B cell (primary cell): ENCODE measurements around the gene NGDN. TPM values are rescaled to one million over a fixed set of nuclear protein-coding genes. Genes with fewer than 3 reads are reported as not detected.
"Not testable (repeated sequence)": the region's sequence is repeated elsewhere in the genome, so short reads cannot be mapped to it uniquely, and the experiment has no call there.

ENCODE experiments used
- ATAC-seq: fragments of 200-7000 bp; cut with Tn5 transposase; one replicate; pipeline ENCODE4 v1.10.0; 2021; ENCODE audit warnings: low read depth, mild to moderate bottlenecking, moderate number of reproducible peaks, moderate library complexity
- CTCF ChIA-PET: fragments of 350-600 bp; sonication (Branson Sonifier 250); formaldehyde crosslinking; loops from one replicate; lab custom pipeline; 2021; ENCODE audit warnings: antibody characterized with exemption, inconsistent platforms; lab: Charles Lee
- POLR2A ChIA-PET: fragments of 350-600 bp; sonication (Branson Sonifier 250); formaldehyde crosslinking; loops from one replicate; lab custom pipeline; 2021; ENCODE audit warnings: antibody characterized with exemption; lab: Charles Lee
- DNase-seq: peaks from one replicate; pipeline ENCODE4 v3.0.0; 2013
- H2AFZ ChIP-seq: 2 replicates; pipeline ENCODE4 v1.6.1; 2012; ENCODE audit warnings: mild to moderate bottlenecking, low read depth, low read length; ENCODE audit not compliant: insufficient read depth, poor library complexity, severe bottlenecking
- H3K27ac ChIP-seq, 2 donors: 1 replicate in 1 of 2; 2 replicates in 1 of 2; pipeline ENCODE4 v1.5.1; 2012 to 2013; ENCODE audit warnings: low read length in 2 of 2, mild to moderate bottlenecking in 2 of 2, moderate library complexity in 1 of 2
- H3K27me3 ChIP-seq, 4 experiments: fragments of 200-600 bp in 1 of 4; sonication (generic) in 1 of 4; replicated peaks in 1 of 4; 1 replicate in 2 of 4; 2 replicates in 2 of 4; pipeline versions ENCODE4 v1.6.1 to v1.7.0; 2013 to 2016; ENCODE audit warnings: low read length in 3 of 4, mild to moderate bottlenecking in 2 of 4, mixed read lengths in 1 of 4, moderate library complexity in 1 of 4; ENCODE audit not compliant: insufficient read depth in 4 of 4, control insufficient read depth in 3 of 4; ENCODE audit errors: control extremely low read depth in 1 of 4
- H3K36me3 ChIP-seq, 2 experiments: replicated peaks in 1 of 2; 1 replicate in 1 of 2; 2 replicates in 1 of 2; pipeline versions ENCODE4 v1.6.1 to v1.7.1; 2013; ENCODE audit warnings: low read length in 1 of 2; ENCODE audit not compliant: insufficient read depth in 2 of 2, control insufficient read depth in 1 of 2; ENCODE audit errors: control extremely low read depth in 1 of 2, extremely low read depth in 1 of 2
- H3K4me1 ChIP-seq, 2 donors: fragments of 200-600 bp in 1 of 2; sonication (generic) in 1 of 2; 1 replicate in 1 of 2; 2 replicates in 1 of 2; pipeline versions ENCODE4 v1.5.1 to v1.6.1; 2013 to 2017; ENCODE audit warnings: low read length in 2 of 2; ENCODE audit not compliant: control insufficient read depth in 2 of 2, insufficient read depth in 2 of 2
- H3K4me2 ChIP-seq: replicated peaks from 2 replicates; pipeline ENCODE3; 2012; ENCODE audit warnings: mild to moderate bottlenecking, low read depth, low read length; ENCODE audit not compliant: poor library complexity, severe bottlenecking
- H3K4me3 ChIP-seq, 5 experiments: fragments of 200-600 bp in 1 of 5; sonication (generic) in 1 of 5; 1 replicate in 3 of 5; 2 replicates in 2 of 5; pipeline versions ENCODE4 v1.5.1 to v1.7.0; 2011 to 2016; ENCODE audit warnings: low read length in 4 of 5, mild to moderate bottlenecking in 4 of 5, low read depth in 2 of 5, control low read depth in 1 of 5, moderate library complexity in 1 of 5; ENCODE audit not compliant: insufficient read depth in 1 of 5; ENCODE audit errors: control extremely low read depth in 1 of 5, extremely low read depth in 1 of 5
- H3K79me2 ChIP-seq: fragments of 200-600 bp; sonication (generic); one replicate; pipeline ENCODE4 v1.6.0; 2016; ENCODE audit warnings: low read length; ENCODE audit not compliant: control insufficient read depth, insufficient read depth
- H3K9ac ChIP-seq: fragments of 200-600 bp; sonication (generic); 2 replicates; pipeline ENCODE4 v1.6.1; 2017; ENCODE audit warnings: mild to moderate bottlenecking, low read length, moderate library complexity
- H3K9me3 ChIP-seq, 3 donors: one replicate each; pipeline versions ENCODE4 v1.6.1 to v1.7.1; 2013; ENCODE audit warnings: low read length in 2 of 3; ENCODE audit not compliant: control insufficient read depth in 2 of 3, insufficient read depth in 1 of 3; ENCODE audit errors: control extremely low read depth in 1 of 3
- H4K20me1 ChIP-seq: 2 replicates; pipeline ENCODE4 v1.6.0; 2012; ENCODE audit warnings: mild to moderate bottlenecking, low read length; ENCODE audit not compliant: insufficient read depth, control insufficient read depth, poor library complexity, severe bottlenecking
- H3K27ac Mint-ChIP-seq: one replicate; pipeline ENCODE4 v1.8.0; 2021; ENCODE audit warnings: mixed read lengths
- H3K27me3 Mint-ChIP-seq: one replicate; pipeline ENCODE4 v1.8.0; 2021; ENCODE audit warnings: mixed read lengths
- H3K4me1 Mint-ChIP-seq: one replicate; pipeline ENCODE4 v1.8.0; 2021; ENCODE audit warnings: mixed read lengths
- H3K4me3 Mint-ChIP-seq: one replicate; pipeline ENCODE4 v1.8.0; 2021; ENCODE audit warnings: mixed read lengths
- H3K9me3 Mint-ChIP-seq: one replicate; pipeline ENCODE4 v1.8.0; 2022; ENCODE audit warnings: mixed read lengths; ENCODE audit not compliant: insufficient read depth
- EZH2 ChIP-seq: IDR thresholded peaks from 2 replicates; pipeline ENCODE4 v1.6.1; 2012; ENCODE audit warnings: borderline replicate concordance, low read depth, mild to moderate bottlenecking, moderate library complexity, low read length; ENCODE audit not compliant: insufficient read depth, poor library complexity, severe bottlenecking
- WGBS: methylation state at CpG from one replicate; pipeline ENCODE4 v1.1.5; 2013; ENCODE audit warnings: missing lambda C conversion rate; ENCODE audit not compliant: insufficient coverage; 5-methylcytosine and 5-hydroxymethylcytosine counted together
- intact Hi-C: fragments of 100-400 bp; cut with micrococcal nuclease; formaldehyde crosslinking; loops from one replicate; pipeline ENCODE4 v1.10.0; 2022
- polyA plus RNA-seq: library from polyadenylated mRNA; depleted of rRNA; stranded (reverse); fragments of >200 nt; gene quantifications from 2 replicates; pipeline ENCODE4 v1.2.3, GENCODE V29; 2012
- total RNA-seq, 2 donors: library from RNA; stranded (reverse); fragments of 120-200 nt in 1 of 2; gene quantifications; 1 replicate in 1 of 2; 2 replicates in 1 of 2; pipeline versions ENCODE4 v1.2.3 to v1.2.4, GENCODE V29; 2013 to 2022
- TF ChIP-seq, protein P1 (sequence below): fragments of 200-600 bp; IDR thresholded peaks from one replicate; pipeline ENCODE4 v1.8.0; 2022; ENCODE audit warnings: antibody characterized with exemption, mild to moderate bottlenecking

NGDN gene
- total and polyA plus RNA-seq, 2 donors (not counting 1 experiment from before 2014, with no cell fraction given): 66.7 to 81.8 TPM

DNA sequence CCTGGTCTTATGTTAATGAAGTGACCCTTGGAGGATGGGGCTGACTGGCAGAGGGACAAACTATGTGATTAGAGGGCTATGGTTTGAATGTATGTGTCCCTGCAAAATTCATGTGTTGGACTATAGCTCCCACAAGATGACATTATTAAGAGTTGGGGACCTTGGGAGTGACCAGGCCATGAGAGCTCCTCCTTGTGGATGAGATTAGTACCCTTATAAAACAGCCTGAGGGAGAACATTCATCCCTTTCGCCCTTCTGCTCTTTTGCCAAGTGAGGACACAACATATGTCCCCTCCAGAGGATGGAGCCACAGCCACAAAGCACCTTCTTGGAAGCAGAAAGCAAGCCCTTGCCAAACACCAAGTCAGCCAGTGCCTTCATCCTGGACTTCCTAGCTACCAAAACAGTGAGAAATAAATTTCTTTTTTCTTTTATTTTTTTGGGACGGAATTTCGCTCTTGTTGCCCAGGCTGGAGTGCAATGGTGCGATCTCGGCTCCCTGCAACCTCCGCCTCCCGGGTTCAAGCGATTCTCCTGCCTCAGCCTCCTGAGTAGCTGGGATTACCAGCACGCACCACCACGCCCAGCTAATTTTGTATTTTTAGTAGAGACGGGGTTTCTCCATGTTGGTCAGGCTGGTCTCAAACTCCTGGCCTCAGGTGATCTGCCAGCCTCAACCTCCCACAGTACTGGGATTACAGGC, 12.5 kb upstream of the NGDN start:
- ATAC-seq, H3K27ac ChIP-seq, H3K36me3 ChIP-seq, POLR2A ChIA-PET, H3K4me1 ChIP-seq, H3K9ac ChIP-seq, H3K9me3 Mint-ChIP-seq, H4K20me1 ChIP-seq, H3K4me1 Mint-ChIP-seq, H3K9me3 ChIP-seq, H3K79me2 ChIP-seq, H3K27ac Mint-ChIP-seq, H3K4me3 Mint-ChIP-seq, intact Hi-C loops, H3K4me3 ChIP-seq, DNase-seq, H3K4me2 ChIP-seq, H2AFZ ChIP-seq: not testable (repeated sequence)
- H3K27me3 Mint-ChIP-seq: peaks cover 56% of the 10 kb centered on the region
- 98% methylated on average over 9 of the region's 11 CpGs for WGBS
- H3K27me3 ChIP-seq: peaks cover 0 to 20% (median 9%) of the 10 kb centered on the region in 4 experiments
- CTCF ChIA-PET: interaction anchor here (1.1 kb wide), 1 partner anchor 18 kb away, joined by 3 read pairs; no protein-coding TSS in a partner anchor

DNA sequence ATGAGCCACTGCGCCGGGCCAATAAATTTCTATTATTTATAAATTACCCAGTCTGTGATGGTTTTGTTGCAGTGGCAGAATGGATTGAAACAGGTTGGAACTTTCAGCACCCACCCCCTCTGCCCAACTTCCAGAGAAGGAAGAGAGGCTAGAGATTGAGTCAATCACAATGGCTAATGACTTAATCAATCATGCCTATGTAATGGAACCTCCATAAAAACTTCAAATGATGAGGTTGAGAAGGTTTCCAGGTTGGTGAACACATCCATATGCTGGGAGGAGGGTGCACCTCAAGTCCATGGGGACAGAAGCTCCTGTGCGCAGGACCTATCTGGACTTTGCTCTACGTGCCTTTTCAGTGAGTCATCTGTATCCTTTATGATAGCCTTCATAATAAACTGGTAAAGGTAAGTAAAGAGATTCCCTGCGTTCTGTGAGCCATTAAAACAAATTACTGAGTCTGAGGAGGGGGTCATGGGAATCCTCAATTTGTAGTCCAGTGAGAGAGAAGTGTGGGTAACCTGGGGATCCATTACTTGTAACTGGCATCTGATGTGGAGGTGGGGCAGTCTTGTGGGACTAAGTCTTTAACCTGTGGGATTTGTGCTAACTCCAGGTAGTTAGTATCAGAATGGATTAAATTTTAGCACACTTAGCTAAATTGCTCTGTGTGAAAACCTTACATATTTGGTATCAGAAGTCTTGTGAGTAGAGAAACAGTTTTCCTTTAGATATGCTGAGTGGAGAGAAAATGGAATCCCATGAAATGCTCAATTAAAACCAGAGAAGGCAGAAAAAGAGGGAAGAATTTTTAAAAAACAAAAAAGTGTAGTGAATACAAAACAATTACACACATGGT, 11.7 kb upstream of the NGDN start:
- Histone ChIP-seq H3K27me3 (peaks cover 0 to 14% (median 8%) of the 10 kb centered on the region in 4 experiments), H3K4me1 (no peaks in the 10 kb centered on the region), H3K9ac (no peak overlapping the region), H4K20me1 (no peaks in the 10 kb centered on the region), H3K9me3 (no peaks in the 10 kb centered on the region), H2AFZ (no peak overlapping the region), H3K36me3 (no peaks in the 10 kb centered on the region), H3K27ac (no peak overlapping the region), H3K4me3 (no peak overlapping the region), H3K4me2 (no peak overlapping the region), H3K79me2 (no peaks in the 10 kb centered on the region)
- DNase-seq (no peak), ATAC-seq (no peak)
- TF ChIP-seq, protein P1, sequence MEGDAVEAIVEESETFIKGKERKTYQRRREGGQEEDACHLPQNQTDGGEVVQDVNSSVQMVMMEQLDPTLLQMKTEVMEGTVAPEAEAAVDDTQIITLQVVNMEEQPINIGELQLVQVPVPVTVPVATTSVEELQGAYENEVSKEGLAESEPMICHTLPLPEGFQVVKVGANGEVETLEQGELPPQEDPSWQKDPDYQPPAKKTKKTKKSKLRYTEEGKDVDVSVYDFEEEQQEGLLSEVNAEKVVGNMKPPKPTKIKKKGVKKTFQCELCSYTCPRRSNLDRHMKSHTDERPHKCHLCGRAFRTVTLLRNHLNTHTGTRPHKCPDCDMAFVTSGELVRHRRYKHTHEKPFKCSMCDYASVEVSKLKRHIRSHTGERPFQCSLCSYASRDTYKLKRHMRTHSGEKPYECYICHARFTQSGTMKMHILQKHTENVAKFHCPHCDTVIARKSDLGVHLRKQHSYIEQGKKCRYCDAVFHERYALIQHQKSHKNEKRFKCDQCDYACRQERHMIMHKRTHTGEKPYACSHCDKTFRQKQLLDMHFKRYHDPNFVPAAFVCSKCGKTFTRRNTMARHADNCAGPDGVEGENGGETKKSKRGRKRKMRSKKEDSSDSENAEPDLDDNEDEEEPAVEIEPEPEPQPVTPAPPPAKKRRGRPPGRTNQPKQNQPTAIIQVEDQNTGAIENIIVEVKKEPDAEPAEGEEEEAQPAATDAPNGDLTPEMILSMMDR: no peak
- no peak for TF ChIP-seq EZH2
- intact Hi-C loops: no loop called here
- no peak overlapping the region for H3K4me3 Mint-ChIP-seq
- peaks cover 52% of the 10 kb centered on the region for H3K27me3 Mint-ChIP-seq
- WGBS: 100% methylated on average over 1 of the region's 5 CpGs
- no peak overlapping the region for H3K27ac Mint-ChIP-seq
- no peaks in the 10 kb centered on the region for H3K9me3 Mint-ChIP-seq
- ChIA-PET POLR2A (no interaction called here), CTCF (interaction anchor here (1.1 to 1.2 kb wide), 2 partner anchors 17 to 39 kb away, joined by 3 read pairs; no protein-coding TSS in a partner anchor)
- H3K4me1 Mint-ChIP-seq: no peaks in the 10 kb centered on the region
